KMS-11 (cell line): ENCODE results near the gene GRK3.

Experiments
- H2AFZ ChIP-seq: fragments of 200-600 bp; sonication (generic); 2 replicates; pipeline ENCODE4 v1.6.1; 2016; ENCODE audit warnings: antibody characterized with exemption, mixed run types, low read depth
- H3K27ac ChIP-seq: fragments of 200-600 bp; sonication (generic); 2 replicates; pipeline ENCODE4 v1.6.1; 2016; ENCODE audit warnings: mild to moderate bottlenecking, mixed run types
- H3K27me3 ChIP-seq: fragments of 200-600 bp; sonication (generic); 2 replicates; pipeline ENCODE4 v1.6.1; 2017; ENCODE audit warnings: mild to moderate bottlenecking, low read depth, mixed run types, moderate library complexity; ENCODE audit not compliant: insufficient read depth
- H3K36me3 ChIP-seq: fragments of 200-600 bp; sonication (generic); 2 replicates; pipeline ENCODE4 v1.6.1; 2017; ENCODE audit warnings: mild to moderate bottlenecking, mixed run types; ENCODE audit not compliant: insufficient read depth
- H3K4me1 ChIP-seq: fragments of 200-600 bp; sonication (generic); 2 replicates; pipeline ENCODE4 v1.6.1; 2016; ENCODE audit warnings: mild to moderate bottlenecking, low read depth, mixed run types; ENCODE audit not compliant: poor library complexity, severe bottlenecking
- H3K4me2 ChIP-seq: fragments of 200-600 bp; sonication (generic); 2 replicates; pipeline ENCODE4 v1.7.0; 2016; ENCODE audit warnings: mild to moderate bottlenecking, mixed run types
- H3K4me3 ChIP-seq: fragments of 200-600 bp; sonication (generic); IDR thresholded peaks from 2 replicates; pipeline ENCODE4 v1.6.1; 2017; ENCODE audit warnings: low read depth, low read length, mixed read lengths; ENCODE audit not compliant: insufficient read depth
- H3K79me2 ChIP-seq: fragments of 200-600 bp; sonication (generic); 2 replicates; pipeline ENCODE4 v1.6.1; 2016; ENCODE audit warnings: low read depth, mixed run types; ENCODE audit not compliant: insufficient read depth
- H3K9ac ChIP-seq: fragments of 200-600 bp; sonication (generic); 2 replicates; pipeline ENCODE4 v1.6.1; 2016; ENCODE audit warnings: mild to moderate bottlenecking, mixed run types
- H4K20me1 ChIP-seq: fragments of 200-600 bp; sonication (generic); 2 replicates; pipeline ENCODE4 v1.6.1; 2016; ENCODE audit warnings: mild to moderate bottlenecking, mixed run types; ENCODE audit not compliant: insufficient read depth
- TF ChIP-seq, protein P1 (sequence below): fragments of 200-600 bp; sonication (generic); conservative IDR thresholded peaks from 2 replicates; pipeline ENCODE4 v1.6.1; 2017; ENCODE audit warnings: low read depth, mild to moderate bottlenecking, antibody characterized with exemption, low read length, moderate library complexity, mixed read lengths

GRK3 gene

DNA sequence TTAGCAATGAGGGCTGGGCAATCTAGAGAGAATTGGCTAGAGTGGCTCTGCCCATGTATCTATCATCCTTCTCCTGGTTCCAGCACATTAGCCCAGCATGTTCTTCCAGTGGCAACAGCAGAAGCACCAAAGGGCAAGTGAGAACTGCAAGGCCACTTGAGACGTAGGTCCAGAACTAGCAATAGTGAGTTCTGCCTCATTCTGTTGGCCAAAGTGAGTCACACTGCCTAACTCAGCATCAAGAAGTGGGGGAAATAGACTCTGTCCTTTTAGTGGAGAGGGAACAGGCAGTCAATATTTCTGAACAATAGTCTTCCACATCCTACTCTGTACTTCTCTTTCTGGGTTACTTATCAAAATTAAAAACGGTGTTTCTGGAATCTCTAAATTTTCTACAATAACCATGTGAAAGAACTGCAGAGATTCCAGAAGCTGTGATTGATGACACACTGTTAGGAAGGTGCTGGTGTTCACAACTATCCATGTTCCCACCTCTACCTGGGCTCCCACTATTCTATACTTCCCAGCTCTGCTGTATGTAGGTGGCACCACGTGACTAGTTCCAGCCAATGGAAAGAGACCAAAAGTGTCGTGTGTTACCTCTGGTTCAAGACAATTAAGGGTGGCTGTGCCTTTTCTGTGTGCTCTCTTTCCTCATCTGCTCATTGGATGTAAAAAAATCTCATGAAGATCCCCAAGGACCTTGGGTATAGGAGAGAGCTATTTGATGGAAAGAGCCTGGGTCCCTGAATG, 23.4 kb upstream of the GRK3 start:
- H3K4me3 ChIP-seq: no peak overlapping the region
- no peak overlapping the region for H2AFZ ChIP-seq
- no peaks in the 10 kb centered on the region for H3K79me2 ChIP-seq
- H3K4me1 ChIP-seq: no peaks in the 10 kb centered on the region
- no peaks in the 10 kb centered on the region for H3K27me3 ChIP-seq
- no peaks in the 10 kb centered on the region for H4K20me1 ChIP-seq
- TF ChIP-seq, protein P1, sequence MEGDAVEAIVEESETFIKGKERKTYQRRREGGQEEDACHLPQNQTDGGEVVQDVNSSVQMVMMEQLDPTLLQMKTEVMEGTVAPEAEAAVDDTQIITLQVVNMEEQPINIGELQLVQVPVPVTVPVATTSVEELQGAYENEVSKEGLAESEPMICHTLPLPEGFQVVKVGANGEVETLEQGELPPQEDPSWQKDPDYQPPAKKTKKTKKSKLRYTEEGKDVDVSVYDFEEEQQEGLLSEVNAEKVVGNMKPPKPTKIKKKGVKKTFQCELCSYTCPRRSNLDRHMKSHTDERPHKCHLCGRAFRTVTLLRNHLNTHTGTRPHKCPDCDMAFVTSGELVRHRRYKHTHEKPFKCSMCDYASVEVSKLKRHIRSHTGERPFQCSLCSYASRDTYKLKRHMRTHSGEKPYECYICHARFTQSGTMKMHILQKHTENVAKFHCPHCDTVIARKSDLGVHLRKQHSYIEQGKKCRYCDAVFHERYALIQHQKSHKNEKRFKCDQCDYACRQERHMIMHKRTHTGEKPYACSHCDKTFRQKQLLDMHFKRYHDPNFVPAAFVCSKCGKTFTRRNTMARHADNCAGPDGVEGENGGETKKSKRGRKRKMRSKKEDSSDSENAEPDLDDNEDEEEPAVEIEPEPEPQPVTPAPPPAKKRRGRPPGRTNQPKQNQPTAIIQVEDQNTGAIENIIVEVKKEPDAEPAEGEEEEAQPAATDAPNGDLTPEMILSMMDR: no peak
- no peak overlapping the region for H3K9ac ChIP-seq
- no peaks in the 10 kb centered on the region for H3K36me3 ChIP-seq
- H3K27ac ChIP-seq: no peak overlapping the region
- H3K4me2 ChIP-seq: no peak overlapping the region

GRCh38 chr22:25542191-25542590, 22.3 kb upstream of the GRK3 start:
- no peaks in the 10 kb centered on the region for H3K4me1 ChIP-seq

DNA sequence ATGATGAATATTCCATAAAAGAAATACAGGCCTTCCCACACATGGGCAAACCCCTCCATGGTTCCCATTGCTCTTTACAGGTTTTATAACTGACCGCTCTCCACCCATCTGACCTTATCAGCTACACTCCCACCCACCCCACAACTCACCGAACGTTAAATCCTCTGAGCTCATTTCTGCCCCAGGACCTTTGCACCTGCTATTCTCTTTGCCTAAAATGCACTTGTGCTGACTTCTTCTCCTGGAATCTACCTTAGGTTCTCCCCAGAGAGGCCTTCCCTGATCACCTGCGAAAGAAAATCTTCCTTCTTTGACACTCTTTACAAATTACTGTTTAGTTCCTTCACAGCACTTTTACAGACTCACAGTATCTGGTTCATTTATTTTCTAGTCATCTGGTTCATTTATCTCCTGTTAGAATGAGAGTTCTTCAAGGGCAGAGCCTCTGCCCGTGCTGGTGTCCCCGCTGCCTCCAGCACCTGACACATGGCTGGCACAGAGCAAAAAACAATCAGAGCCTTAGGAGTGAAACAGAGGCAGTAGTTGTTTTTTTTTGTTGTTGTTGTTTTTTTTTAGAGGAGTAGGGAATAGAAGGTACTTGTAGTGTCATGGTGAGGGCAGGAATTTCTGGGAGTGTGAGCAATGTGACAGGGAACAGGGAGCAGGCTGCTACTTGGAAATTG, 21.6 kb upstream of the GRK3 start:
- Histone ChIP-seq H4K20me1 (no peaks in the 10 kb centered on the region), H3K79me2 (no peaks in the 10 kb centered on the region)
- TF ChIP-seq, protein P1: no peak

More at GRCh38 chr22:25542191-25542590, 22.3 kb upstream of the GRK3 start:
- no peaks in the 10 kb centered on the region for H3K27me3 ChIP-seq
- no peaks in the 10 kb centered on the region for H3K36me3 ChIP-seq
- TF ChIP-seq, protein P1: no peak
- no peak overlapping the region for H3K4me2 ChIP-seq
- no peaks in the 10 kb centered on the region for H4K20me1 ChIP-seq
- H3K79me2 ChIP-seq: no peaks in the 10 kb centered on the region
- H3K4me3 ChIP-seq: no peak overlapping the region
- no peak overlapping the region for H3K9ac ChIP-seq
- H2AFZ ChIP-seq: no peak overlapping the region
- no peak overlapping the region for H3K27ac ChIP-seq

GRCh38 chr22:25545146-25545545, 19.3 kb upstream of the GRK3 start:
- Histone ChIP-seq H2AFZ (no peak overlapping the region), H4K20me1 (no peaks in the 10 kb centered on the region), H3K36me3 (no peaks in the 10 kb centered on the region), H3K9ac (no peak overlapping the region), H3K27ac (no peak overlapping the region), H3K4me2 (no peak overlapping the region), H3K79me2 (no peaks in the 10 kb centered on the region), H3K27me3 (no peaks in the 10 kb centered on the region), H3K4me3 (no peak overlapping the region), H3K4me1 (no peaks in the 10 kb centered on the region)
- TF ChIP-seq, protein P1: no peak

More for the DNA sequence above, 21.6 kb upstream of the GRK3 start:
- Histone ChIP-seq H3K4me1 (no peaks in the 10 kb centered on the region), H2AFZ (no peak overlapping the region), H3K4me2 (no peak overlapping the region), H3K27me3 (no peaks in the 10 kb centered on the region), H3K36me3 (no peaks in the 10 kb centered on the region), H3K27ac (no peak overlapping the region), H3K4me3 (no peak overlapping the region), H3K9ac (no peak overlapping the region)
